ENCODE results near the gene CEP57. TPM values are rescaled to one million over a fixed set of nuclear protein-coding genes. Genes with fewer than 3 reads are reported as not detected.

The CEP57 gene
- total and polyA plus RNA-seq, 2 of the 4 experiments (the other 2 are of a cell fraction) = 14.5 to 30.5 TPM

- H3K4me2 ChIP-seq (ENCODE audit: low read depth, low read length) = peak overlapping the region; percentile 82; the same call in 1 of the 2 replicates
- dilution Hi-C loops (cut with HindIII; ENCODE audit: low sequenced_read_pairs, unreplicated experiment) (no loop called here), intact Hi-C loops (cut with micrococcal nuclease) (no loop called here), in situ Hi-C loops (cut with MboI; ENCODE audit: low sequenced_read_pairs) (no loop called here)
- TF ChIP-seq RCOR1 (IDR thresholded peaks at IDR 0.05; ENCODE audit: insufficient replicate concordance, low read length) (peak; percentile 28), ELK1 (IDR thresholded peaks at IDR 0.05; ENCODE audit: borderline replicate concordance, low read depth, low read length) (no peak)
- peaks cover 3 to 37% of the 10 kb centered on the region in 2 experiments for H3K79me1 ChIP-seq (ENCODE audit: low read depth in 1 of 2, low read length in 2 of 2)
- WGBS, 2 experiments (ENCODE audit: extremely low coverage in 2 of 2, insufficient read length in 1 of 2) = 0 to 100% methylated on average over 1 of the region's 2 CpGs
- H3K9ac ChIP-seq (ENCODE audit: low read depth, low read length) = no peak overlapping the region
- peaks cover 4% of the 10 kb centered on the region for H3K36me3 ChIP-seq (ENCODE audit: control insufficient read depth, insufficient read depth, low read length)
- H3K23ac ChIP-seq (ENCODE audit: low read depth, low read length) = peak overlapping the region; percentile 35; the same call in 1 of the 2 replicates
- H3K18ac ChIP-seq (ENCODE audit: low read depth, low read length) = peak overlapping the region; percentile 63; the same call in 1 of the 2 replicates
- CTCF ChIA-PET = no interaction called here
- DNase-seq = peak; percentile 89
- no peak overlapping the region for H3K4me3 ChIP-seq (ENCODE audit: insufficient read depth, low read depth, low read length)
- H2AFZ ChIP-seq (replicated peaks; ENCODE audit: low read length, poor library complexity) = no peak overlapping the region
- peak overlapping the region; percentile 60; the same call in 2 of the 3 replicates for H2BK15ac ChIP-seq (ENCODE audit: low read depth, low read length)
- peak overlapping the region; percentile 44; the same call in 1 of the 2 replicates for H4K5ac ChIP-seq (ENCODE audit: low read depth, low read length)
- peak overlapping the region; percentile 57; the same call in 1 of the 2 replicates for H2BK20ac ChIP-seq (ENCODE audit: low read depth, low read length)
- peaks cover 2% of the 10 kb centered on the region; the same call in 1 of the 2 replicates for H3K4me1 ChIP-seq (ENCODE audit: control insufficient read depth, insufficient read depth, low read length)
- peak overlapping the region; percentile 60; the same call in 1 of the 2 replicates for H2AK5ac ChIP-seq (ENCODE audit: low read depth, low read length)
- POLR2A ChIA-PET (ENCODE audit: unreplicated experiment) = no interaction called here
- peak overlapping the region; percentile 99 for H2BK5ac ChIP-seq (ENCODE audit: low read depth, low read length, poor library complexity, severe bottlenecking)
- peak overlapping the region; percentile 30; the same call in 1 of the 2 replicates for H3K27ac ChIP-seq (ENCODE audit: insufficient read depth, low read length)
- no peaks in the 10 kb centered on the region for H3K27me3 ChIP-seq (ENCODE audit: control insufficient read depth, insufficient read depth, low read length)
- H4K8ac ChIP-seq (ENCODE audit: low read depth in 2 of 2, low read length in 2 of 2) = peak overlapping the region in 1 of 2 experiments; percentile 74; a peak in 2 of 4 replicates
- H3K56ac ChIP-seq (ENCODE audit: extremely low read depth, insufficient read depth, low read length) = peak overlapping the region; percentile 31
- peak overlapping the region; percentile 60; the same call in 1 of the 2 replicates for H3K4ac ChIP-seq (ENCODE audit: low read depth, low read length)
- BruUV-seq (replicated peaks) = no TSS peak
- H4K20me1 ChIP-seq (ENCODE audit: insufficient read depth, low read length) = no peaks in the 10 kb centered on the region
- H2AK9ac ChIP-seq (replicated peaks; ENCODE audit: low read depth, low read length, poor library complexity) = no peak overlapping the region
- no peaks in the 10 kb centered on the region for H3K9me3 ChIP-seq (ENCODE audit: control insufficient read depth, insufficient read depth, low read length)
- peak overlapping the region; percentile 82 for H2BK120ac ChIP-seq (ENCODE audit: low read depth, low read length)
- peak; percentile 83 for ATAC-seq (ENCODE audit: low read depth)
- peak overlapping the region; percentile 38; the same call in 1 of the 2 replicates for H4K91ac ChIP-seq (ENCODE audit: insufficient read depth, low read depth, low read length)
- no peaks in the 10 kb centered on the region for H3K9me1 ChIP-seq (ENCODE audit: insufficient read depth, low read length)
- peak overlapping the region; percentile 42 for H3K14ac ChIP-seq (replicated peaks; ENCODE audit: low read depth, low read length)
These were observed 73.3 kb downstream of the CEP57 start for GRCh38 chr11:95863486-95864140.

Measured in IMR-90 (cell line).